Measurements from ENCODE around the gene PLA2G4D. TPM values are rescaled to one million over a fixed set of nuclear protein-coding genes. Genes with fewer than 3 reads are reported as not detected.

Gene PLA2G4D
- total RNA-seq, 1 experiment from 2014 or later = not detected

- intact Hi-C loops (cut with micrococcal nuclease; ENCODE audit: unreplicated experiment) (no loop called here), in situ Hi-C loops (cut with HindIII; ENCODE audit: low pct_unique_long_range_greater_than_20kb, low sequenced_read_pairs) (no loop called here)
- H3K36me3 ChIP-seq (ENCODE audit: control insufficient read depth, insufficient read depth, low read length) = no peaks in the 10 kb centered on the region
- CTCF ChIA-PET = no interaction called here
- DNase-seq (ENCODE audit: low read depth, low spot score) (no peak), ATAC-seq (no peak)
- H3K4me3 ChIP-seq (ENCODE audit: low read depth in 2 of 2, low read length in 2 of 2) = no peak overlapping the region
- H3K9me3 ChIP-seq (ENCODE audit: control insufficient read depth, insufficient read depth, low read depth, low read length) = no peaks in the 10 kb centered on the region
- 0 out of 2 replicates have a peak, but pooled peaks cover 2% of the 10 kb centered on the region for H3K27me3 ChIP-seq (ENCODE audit: control insufficient read depth, insufficient read depth, low read length)
- POLR2A ChIA-PET = no interaction called here
- H3K4me1 ChIP-seq (ENCODE audit: control insufficient read depth, insufficient read depth, low read length) = no peaks in the 10 kb centered on the region
- H3K27ac ChIP-seq (ENCODE audit: low read length) = no peak overlapping the region
- TF ChIP-seq POLR2AphosphoS5 (IDR thresholded peaks at IDR 0.05; ENCODE audit: low read depth, low read length) = no peak
- TF ChIP-seq CTCF (IDR thresholded peaks at IDR 0.05) = no peak
- TF ChIP-seq TCF7L2 (IDR thresholded peaks at IDR 0.05; ENCODE audit: low read depth, low read length) = no peak
- TF ChIP-seq, protein P1, sequence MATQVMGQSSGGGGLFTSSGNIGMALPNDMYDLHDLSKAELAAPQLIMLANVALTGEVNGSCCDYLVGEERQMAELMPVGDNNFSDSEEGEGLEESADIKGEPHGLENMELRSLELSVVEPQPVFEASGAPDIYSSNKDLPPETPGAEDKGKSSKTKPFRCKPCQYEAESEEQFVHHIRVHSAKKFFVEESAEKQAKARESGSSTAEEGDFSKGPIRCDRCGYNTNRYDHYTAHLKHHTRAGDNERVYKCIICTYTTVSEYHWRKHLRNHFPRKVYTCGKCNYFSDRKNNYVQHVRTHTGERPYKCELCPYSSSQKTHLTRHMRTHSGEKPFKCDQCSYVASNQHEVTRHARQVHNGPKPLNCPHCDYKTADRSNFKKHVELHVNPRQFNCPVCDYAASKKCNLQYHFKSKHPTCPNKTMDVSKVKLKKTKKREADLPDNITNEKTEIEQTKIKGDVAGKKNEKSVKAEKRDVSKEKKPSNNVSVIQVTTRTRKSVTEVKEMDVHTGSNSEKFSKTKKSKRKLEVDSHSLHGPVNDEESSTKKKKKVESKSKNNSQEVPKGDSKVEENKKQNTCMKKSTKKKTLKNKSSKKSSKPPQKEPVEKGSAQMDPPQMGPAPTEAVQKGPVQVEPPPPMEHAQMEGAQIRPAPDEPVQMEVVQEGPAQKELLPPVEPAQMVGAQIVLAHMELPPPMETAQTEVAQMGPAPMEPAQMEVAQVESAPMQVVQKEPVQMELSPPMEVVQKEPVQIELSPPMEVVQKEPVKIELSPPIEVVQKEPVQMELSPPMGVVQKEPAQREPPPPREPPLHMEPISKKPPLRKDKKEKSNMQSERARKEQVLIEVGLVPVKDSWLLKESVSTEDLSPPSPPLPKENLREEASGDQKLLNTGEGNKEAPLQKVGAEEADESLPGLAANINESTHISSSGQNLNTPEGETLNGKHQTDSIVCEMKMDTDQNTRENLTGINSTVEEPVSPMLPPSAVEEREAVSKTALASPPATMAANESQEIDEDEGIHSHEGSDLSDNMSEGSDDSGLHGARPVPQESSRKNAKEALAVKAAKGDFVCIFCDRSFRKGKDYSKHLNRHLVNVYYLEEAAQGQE (IDR thresholded peaks at IDR 0.05; ENCODE audit: insufficient read depth in 1 of 2, low read depth in 2 of 2, low read length in 1 of 2) = no peak
- no peak for TF ChIP-seq SIN3A (IDR thresholded peaks at IDR 0.05; ENCODE audit: borderline replicate concordance, insufficient read depth, low read depth, low read length)
- no TSS peak for BruUV-seq (replicated peaks)
Observed at GRCh38 chr15:42048080-42048820, 46.1 kb downstream of the PLA2G4D start.

DNA sequence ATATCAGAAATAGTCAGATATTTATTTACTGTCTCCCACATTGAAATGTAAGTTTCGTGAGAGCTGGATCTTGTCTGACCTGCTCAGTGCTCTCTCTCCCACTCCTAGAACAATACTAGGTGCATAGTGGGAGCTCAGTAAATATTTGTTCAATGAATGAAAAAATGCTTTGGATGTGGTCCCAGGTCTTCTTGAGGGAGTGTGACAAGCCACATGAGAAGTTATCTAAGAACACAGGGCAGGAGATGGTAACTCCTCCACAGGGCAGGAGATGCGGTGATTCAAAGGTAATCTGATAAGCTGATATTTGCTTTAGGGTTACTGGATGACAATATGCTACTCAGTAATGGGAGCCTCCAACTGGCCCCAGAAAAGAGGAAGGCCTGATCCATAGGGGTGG, 47.8 kb downstream of the PLA2G4D start:
- DNase-seq (ENCODE audit: low read depth, low spot score) (no peak), ATAC-seq (no peak)
- Histone ChIP-seq H3K27ac (ENCODE audit: low read length) (no peak overlapping the region), H3K4me3 (ENCODE audit: low read depth in 2 of 2, low read length in 2 of 2) (no peak overlapping the region), H3K4me1 (ENCODE audit: control insufficient read depth, insufficient read depth, low read length) (no peaks in the 10 kb centered on the region), H3K27me3 (ENCODE audit: control insufficient read depth, insufficient read depth, low read length) (no peaks in the 10 kb centered on the region), H3K9me3 (ENCODE audit: control insufficient read depth, insufficient read depth, low read depth, low read length) (no peaks in the 10 kb centered on the region), H3K36me3 (ENCODE audit: control insufficient read depth, insufficient read depth, low read length) (no peaks in the 10 kb centered on the region)
- ChIA-PET POLR2A (no interaction called here), CTCF (no interaction called here)
- BruUV-seq (replicated peaks) = no TSS peak
- in situ Hi-C loops (cut with HindIII; ENCODE audit: low pct_unique_long_range_greater_than_20kb, low sequenced_read_pairs) (no loop called here), intact Hi-C loops (cut with micrococcal nuclease; ENCODE audit: unreplicated experiment) (no loop called here)
- no peak for TF ChIP-seq SIN3A (IDR thresholded peaks at IDR 0.05; ENCODE audit: borderline replicate concordance, insufficient read depth, low read depth, low read length)
- TF ChIP-seq, protein P1 (IDR thresholded peaks at IDR 0.05; ENCODE audit: insufficient read depth in 1 of 2, low read depth in 2 of 2, low read length in 1 of 2) = no peak
- TF ChIP-seq TCF7L2 (IDR thresholded peaks at IDR 0.05; ENCODE audit: low read depth, low read length) = no peak
- no peak for TF ChIP-seq POLR2AphosphoS5 (IDR thresholded peaks at IDR 0.05; ENCODE audit: low read depth, low read length)
- no peak for TF ChIP-seq CTCF (IDR thresholded peaks at IDR 0.05)
